Suprapubic skin (tissue), 4 donors: ENCODE measurements around the gene NTN3. TPM values are rescaled to one million over a fixed set of nuclear protein-coding genes. Genes with fewer than 3 reads are reported as not detected.
A peak's percentile ranks its signal among the peaks of the same experiment; 100 is the strongest.

ENCODE experiments used
- DNase-seq, 2 donors: peaks; one replicate each; pipeline ENCODE4 v3.0.0-alpha.2; 2019; ENCODE audit warnings: low spot score in 2 of 2
- H3K27ac ChIP-seq: fragments of 200-600 bp; sonication (generic); one replicate; pipeline ENCODE4 v1.5.1; 2019
- H3K27me3 ChIP-seq: fragments of 200-600 bp; sonication (generic); one replicate; pipeline ENCODE4 v1.5.1; 2019
- H3K36me3 ChIP-seq: fragments of 200-600 bp; sonication (generic); one replicate; pipeline ENCODE4 v1.5.1; 2019
- H3K4me1 ChIP-seq: fragments of 200-600 bp; sonication (generic); one replicate; pipeline ENCODE4 v1.5.1; 2019
- H3K4me3 ChIP-seq: fragments of 200-600 bp; sonication (generic); one replicate; pipeline ENCODE4 v1.5.1; 2019; ENCODE audit warnings: mild to moderate bottlenecking
- H3K9me3 ChIP-seq: fragments of 200-600 bp; sonication (generic); one replicate; pipeline ENCODE4 v1.5.1; 2019
- CTCF ChIP-seq, 2 donors: fragments of 200-600 bp in 1 of 2; fragments of 450-650 bp in 1 of 2; sonication (generic) in 1 of 2; IDR thresholded peaks; one replicate each; pipeline ENCODE4 v1.5.1; 2016 to 2019; ENCODE audit warnings: antibody characterized with exemption in 2 of 2, mild to moderate bottlenecking in 1 of 2, moderate library complexity in 1 of 2
- EP300 ChIP-seq: sonication (generic); formaldehyde crosslinking; IDR thresholded peaks from one replicate; pipeline ENCODE4 v1.6.1; 2017; ENCODE audit warnings: antibody characterized with exemption
- POLR2A ChIP-seq, 2 donors: fragments of 450-650 bp; IDR thresholded peaks; one replicate each; pipeline ENCODE4 v1.6.1; 2017; ENCODE audit warnings: antibody characterized with exemption in 2 of 2, mild to moderate bottlenecking in 2 of 2, moderate library complexity in 2 of 2
- POLR2AphosphoS5 ChIP-seq, 3 donors: sonication (generic); formaldehyde crosslinking; IDR thresholded peaks; one replicate each; pipeline ENCODE4 v1.6.1; 2017; ENCODE audit warnings: antibody characterized with exemption in 3 of 3
- WGBS: methylation state at CpG from one replicate; pipeline ENCODE4 v1.1.5; 2018; 5-methylcytosine and 5-hydroxymethylcytosine counted together
- total RNA-seq, 4 donors: library from RNA; depleted of rRNA; stranded (reverse); fragments of >200 nt; gene quantifications; one replicate each; pipeline ENCODE4 v1.1.0, GENCODE V29; 2016

The NTN3 gene
- total RNA-seq, 4 donors from 2014 or later: not detected

- no peaks in the 10 kb centered on the region for H3K9me3 ChIP-seq
- WGBS: under 1% methylated on average over 20 of the region's 122 CpGs
- no peaks in the 10 kb centered on the region for H3K27me3 ChIP-seq
- peaks cover 63% of the 10 kb centered on the region for H3K4me1 ChIP-seq
- TF ChIP-seq POLR2AphosphoS5 (IDR thresholded peaks at IDR 0.05): peak in 2 of 3 donors; percentile 49 to 80
- peak; percentile 30 to 88 for TF ChIP-seq POLR2A (IDR thresholded peaks at IDR 0.05)
- no peak for TF ChIP-seq EP300
- TF ChIP-seq CTCF (IDR thresholded peaks at IDR 0.05): no peak
- peak; percentile 94 to 97 for DNase-seq
- H3K4me3 ChIP-seq: peak within 1 kb of the TSS; percentile 94
- peak within 1 kb of the TSS; percentile 99 for H3K27ac ChIP-seq
- no peaks in the 10 kb centered on the region for H3K36me3 ChIP-seq
Measured at GRCh38 chr16:2513405-2514332, 42.6 kb downstream of the NTN3 start, which contains the start of gene ATP6V0C. ATP6V0C (plus strand) TSS chr16:2513952; CDS start chr16:2514104, 152 bp downstream.

- DNase-seq: peak; percentile 75 to 80
- no peaks in the 10 kb centered on the region for H3K9me3 ChIP-seq
- peaks cover 3% of the 10 kb centered on the region for H3K36me3 ChIP-seq
- H3K27me3 ChIP-seq: no peaks in the 10 kb centered on the region
- WGBS: 0% methylated on average over 23 of the region's 63 CpGs
- TF ChIP-seq CTCF (IDR thresholded peaks at IDR 0.05): no peak
- TF ChIP-seq EP300: no peak
- no peak for TF ChIP-seq POLR2A (IDR thresholded peaks at IDR 0.05)
- no peak for TF ChIP-seq POLR2AphosphoS5 (IDR thresholded peaks at IDR 0.05)
- peak overlapping the region; percentile 99 for H3K27ac ChIP-seq
- peak overlapping the region; percentile 94 for H3K4me3 ChIP-seq
- H3K4me1 ChIP-seq: peaks cover 72% of the 10 kb centered on the region
Measured at GRCh38 chr16:2514333-2515179, 43.5 kb downstream of the NTN3 start.

GRCh38 chr16:2515180-2515851, 44.2 kb downstream of the NTN3 start:
- 16% methylated on average over 14 of the region's 14 CpGs for WGBS
- H3K27ac ChIP-seq: peak overlapping the region; percentile 99
- peaks cover 4% of the 10 kb centered on the region for H3K36me3 ChIP-seq
- TF ChIP-seq POLR2AphosphoS5 (IDR thresholded peaks at IDR 0.05): no peak
- TF ChIP-seq CTCF (IDR thresholded peaks at IDR 0.05): no peak
- TF ChIP-seq EP300: no peak
- no peak for TF ChIP-seq POLR2A (IDR thresholded peaks at IDR 0.05)
- H3K27me3 ChIP-seq: no peaks in the 10 kb centered on the region
- H3K4me3 ChIP-seq: peak overlapping the region; percentile 94
- DNase-seq: peak; percentile 70 to 81
- H3K4me1 ChIP-seq: peaks cover 76% of the 10 kb centered on the region
- no peaks in the 10 kb centered on the region for H3K9me3 ChIP-seq

- Histone ChIP-seq H3K9me3 (no peaks in the 10 kb centered on the region), H3K4me3 (peak overlapping the region; percentile 94), H3K27ac (peak overlapping the region; percentile 99), H3K4me1 (peaks cover 82% of the 10 kb centered on the region), H3K27me3 (no peaks in the 10 kb centered on the region), H3K36me3 (peaks cover 4% of the 10 kb centered on the region)
- DNase-seq: peak; percentile 68 to 82
- WGBS: 53% methylated on average over 11 of the region's 11 CpGs
- TF ChIP-seq CTCF (IDR thresholded peaks at IDR 0.05) (no peak), EP300 (no peak), POLR2AphosphoS5 (IDR thresholded peaks at IDR 0.05) (no peak), POLR2A (IDR thresholded peaks at IDR 0.05) (no peak)
Measured at GRCh38 chr16:2516391-2517240, 45.5 kb downstream of the NTN3 start.
